ENCODE measurements around the gene HEXIM1.

HEXIM1 gene

DNA sequence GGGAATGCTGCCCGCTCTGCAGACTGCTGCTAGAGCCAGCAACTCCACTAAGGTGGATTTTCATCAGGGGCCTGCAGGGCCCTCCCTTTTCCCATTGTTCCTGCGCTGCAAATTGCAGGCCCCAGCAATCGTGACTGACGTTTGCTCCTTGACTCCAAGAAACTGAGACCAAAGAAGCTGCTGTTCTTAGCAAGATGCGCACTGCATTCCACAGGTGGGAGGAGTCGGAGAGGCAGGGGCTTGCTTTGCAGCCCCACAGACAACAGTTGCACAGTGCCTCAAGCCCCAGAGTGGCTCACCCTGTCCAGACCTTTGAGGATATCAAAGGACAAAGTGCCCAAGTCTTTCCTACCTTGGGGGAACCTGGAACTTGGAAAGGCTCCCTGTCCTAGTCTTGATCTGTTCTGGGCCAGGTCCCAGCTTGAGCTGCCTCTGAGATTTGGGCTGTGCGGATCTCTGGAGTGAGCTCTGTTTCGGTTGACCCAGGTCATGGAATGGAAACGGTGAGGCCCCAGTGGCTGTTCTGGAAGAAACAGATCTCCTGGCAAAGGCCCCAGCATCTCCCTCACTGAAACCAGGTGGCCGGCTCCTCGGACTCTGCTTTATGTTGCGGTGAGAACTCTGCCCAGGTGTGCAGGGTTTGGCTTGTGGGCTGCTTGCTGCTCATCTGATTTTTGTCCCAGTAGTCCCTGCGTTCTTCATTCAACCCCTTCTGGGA, 40.8 kb upstream of the HEXIM1 start:
- DNase-seq (ENCODE audit: low read depth), result no peak
- no peak for TF ChIP-seq CTCF (IDR thresholded peaks at IDR 0.05; ENCODE audit: insufficient read depth, low read depth, low read length, missing control alignments)
- H3K4me3 ChIP-seq (ENCODE audit: low read depth, low read length), result no peak overlapping the region

DNA sequence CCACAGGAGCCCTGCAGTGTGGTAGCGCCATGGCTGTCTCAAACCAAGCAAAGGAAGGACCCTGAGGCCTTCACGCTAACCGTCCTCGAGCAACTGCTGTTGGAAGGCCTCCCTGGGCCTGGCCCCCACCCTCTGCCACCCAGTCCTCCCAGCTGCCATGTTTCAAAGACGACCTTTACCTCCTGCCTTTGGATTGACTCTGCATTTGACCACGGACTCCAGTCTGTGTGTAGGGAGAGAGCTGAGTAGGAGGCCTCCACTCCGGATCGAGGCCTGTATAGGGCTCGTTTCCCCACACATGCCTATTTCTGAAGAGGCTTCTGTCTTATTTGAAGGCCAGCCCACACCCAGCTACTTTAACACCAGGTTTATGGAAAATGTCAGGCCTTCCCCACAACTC, 40.2 kb upstream of the HEXIM1 start:
- TF ChIP-seq CTCF (IDR thresholded peaks at IDR 0.05; ENCODE audit: insufficient read depth, low read depth, low read length, missing control alignments), result no peak
- no peak overlapping the region for H3K4me3 ChIP-seq (ENCODE audit: low read depth, low read length)
- no peak for DNase-seq (ENCODE audit: low read depth)

DNA sequence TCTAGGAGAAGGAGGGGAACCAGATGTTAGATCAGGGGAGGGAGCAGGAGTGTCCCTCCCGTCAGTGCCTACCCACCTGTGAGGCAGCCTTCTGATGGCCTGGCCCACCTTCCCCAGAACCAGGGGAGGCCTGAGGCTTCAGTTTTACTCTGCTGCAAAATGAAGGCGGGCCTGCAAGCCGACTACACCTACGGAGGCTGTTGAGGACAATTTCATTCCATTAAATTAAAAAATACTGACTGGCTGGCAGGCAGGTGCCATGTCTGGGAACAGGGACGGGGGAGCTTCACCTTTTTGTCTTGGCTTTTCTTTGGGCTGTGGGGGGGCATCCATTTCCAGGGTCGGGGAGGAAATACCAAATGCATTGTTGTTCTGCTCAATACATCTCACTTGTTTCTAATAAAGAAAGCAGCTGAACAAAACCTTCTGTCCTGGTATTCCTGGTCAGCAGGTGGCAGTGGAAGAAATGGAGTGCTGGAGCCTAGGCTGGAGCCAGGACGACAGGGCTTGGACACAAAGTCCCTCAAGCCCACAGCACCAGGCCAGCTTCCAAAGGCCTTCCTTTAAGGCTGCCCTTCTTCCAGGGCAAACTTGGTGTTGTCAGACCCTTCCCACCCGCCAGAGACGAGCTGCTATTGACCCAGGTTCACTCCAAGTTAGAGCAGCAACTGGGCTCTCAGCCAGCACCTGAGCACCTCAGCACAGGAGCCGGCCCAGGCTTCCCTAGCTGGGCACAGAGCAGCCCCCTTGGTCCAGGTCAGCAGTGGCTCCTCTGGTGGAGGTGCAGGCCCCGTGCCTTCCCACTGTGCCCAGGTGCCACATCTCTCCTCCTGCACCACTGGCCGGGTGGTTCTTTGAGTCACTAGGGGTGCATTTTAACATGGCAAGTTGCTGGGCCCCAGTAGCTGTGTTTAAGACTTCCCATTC, 39.4 kb upstream of the HEXIM1 start:
- TF ChIP-seq CTCF (IDR thresholded peaks at IDR 0.05; ENCODE audit: insufficient read depth, low read depth, low read length, missing control alignments), result no peak
- no peak for DNase-seq (ENCODE audit: low read depth)

GRCh38 chr17:45110676-45111611, 37.3 kb upstream of the HEXIM1 start:
- no peak overlapping the region for H3K4me3 ChIP-seq (ENCODE audit: low read depth, low read length)
- TF ChIP-seq CTCF (IDR thresholded peaks at IDR 0.05; ENCODE audit: insufficient read depth, low read depth, low read length, missing control alignments), result no peak
- DNase-seq (ENCODE audit: low read depth), result no peak

More for the DNA sequence above, 39.4 kb upstream of the HEXIM1 start:
- H3K4me3 ChIP-seq (ENCODE audit: low read depth, low read length), result no peak overlapping the region

- DNase-seq (ENCODE audit: low read depth), result peak; percentile 28
- no peak overlapping the region for H3K4me3 ChIP-seq (ENCODE audit: low read depth, low read length)
- no peak for TF ChIP-seq CTCF (IDR thresholded peaks at IDR 0.05; ENCODE audit: insufficient read depth, low read depth, low read length, missing control alignments)
Observed at GRCh38 chr17:45111850-45112249, 36.4 kb upstream of the HEXIM1 start.

Data from GM12865 (cell line).